H1 (cell line): ENCODE data around the gene NOXO1. TPM values are rescaled to one million over a fixed set of nuclear protein-coding genes. Genes with fewer than 3 reads are reported as not detected.

Experiments used
- CTCF ChIA-PET: fragments of 300-600 bp; sonication (Branson Sonifier 250); formaldehyde crosslinking; loops from one replicate; lab custom pipeline; 2021; ENCODE audit not compliant: partially characterized antibody; lab: Charles Lee
- POLR2A ChIA-PET: fragments of 300-600 bp; sonication (Branson Sonifier 250); formaldehyde crosslinking; loops from one replicate; lab custom pipeline; 2021; ENCODE audit warnings: inconsistent platforms; ENCODE audit not compliant: partially characterized antibody; lab: Charles Lee
- DNase-seq, 2 experiments: peaks; one replicate each; pipeline versions ENCODE4 v3.0.0 to v3.0.0-alpha.2; 2010 to 2022; ENCODE audit warnings: low spot score in 2 of 2, low read depth in 1 of 2, mixed read lengths in 1 of 2
- FAIRE-seq: peaks from 2 replicates; lab custom pipeline; 2011; peaks lifted over from hg19 to GRCh38; lab: Jason Lieb, UNC
- H2AFZ ChIP-seq: 2 replicates; pipeline ENCODE4 v1.8.1; 2012; ENCODE audit warnings: low read length, inconsistent platforms
- H2AK5ac ChIP-seq: 2 replicates; pipeline ENCODE4 v1.6.1; 2013; ENCODE audit warnings: low read depth, low read length
- H2BK120ac ChIP-seq: replicated peaks from 2 replicates; pipeline ENCODE3; 2013; ENCODE audit warnings: low read depth, low read length, inconsistent platforms
- H2BK12ac ChIP-seq: 2 replicates; pipeline ENCODE4 v1.6.1; 2013; ENCODE audit warnings: low read depth, low read length
- H2BK15ac ChIP-seq: 2 replicates; pipeline ENCODE4 v1.6.1; 2013; ENCODE audit warnings: low read length
- H2BK20ac ChIP-seq: 2 replicates; pipeline ENCODE4 v1.6.1; 2013; ENCODE audit warnings: low read length
- H2BK5ac ChIP-seq: 2 replicates; pipeline ENCODE4 v1.6.1; 2013; ENCODE audit warnings: low read depth, low read length
- H3K14ac ChIP-seq: 2 replicates; pipeline ENCODE4 v1.6.1; 2013; ENCODE audit warnings: inconsistent platforms; ENCODE audit not compliant: insufficient read length
- H3K18ac ChIP-seq: 2 replicates; pipeline ENCODE4 v1.6.1; 2013; ENCODE audit warnings: low read length; ENCODE audit errors: extremely low read depth
- H3K23ac ChIP-seq: 2 replicates; pipeline ENCODE4 v1.6.1; 2013; ENCODE audit warnings: inconsistent platforms; ENCODE audit not compliant: insufficient read length
- H3K23me2 ChIP-seq: 2 replicates; pipeline ENCODE4 v1.6.1; 2013; ENCODE audit warnings: low read depth, low read length
- H3K27ac ChIP-seq: 2 replicates; pipeline ENCODE4 v1.6.1; 2011; ENCODE audit warnings: low read depth, low read length, inconsistent platforms
- H3K27me3 ChIP-seq, 4 experiments: replicated peaks in 1 of 4; 1 replicate in 1 of 4; 2 replicates in 3 of 4; pipeline versions ENCODE4 v1.6.1 to v1.8.1; 2011 to 2013; ENCODE audit warnings: low read length in 3 of 4, mild to moderate bottlenecking in 3 of 4, inconsistent platforms in 2 of 4, mixed read lengths in 2 of 4, moderate library complexity in 1 of 4; ENCODE audit not compliant: control insufficient read depth in 3 of 4, insufficient read depth in 3 of 4; ENCODE audit errors: extremely low read depth in 1 of 4
- H3K36me3 ChIP-seq, 4 experiments: 2 replicates each; pipeline versions ENCODE4 v1.6.1 to v1.8.1; 2011 to 2013; ENCODE audit warnings: mild to moderate bottlenecking in 4 of 4, low read length in 3 of 4, moderate library complexity in 2 of 4, control low read depth in 1 of 4, inconsistent platforms in 1 of 4; ENCODE audit not compliant: insufficient read depth in 4 of 4, control insufficient read depth in 2 of 4
- H3K4ac ChIP-seq: replicated peaks from 2 replicates; pipeline ENCODE3; 2013; ENCODE audit warnings: low read length, low read depth, mixed read lengths, inconsistent platforms; ENCODE audit not compliant: insufficient read length
- H3K4me1 ChIP-seq, 4 experiments: replicated peaks in 1 of 4; 1 replicate in 1 of 4; 2 replicates in 3 of 4; pipeline versions ENCODE4 v1.6.1 to v1.8.1; 2011 to 2013; ENCODE audit warnings: low read length in 3 of 4, inconsistent platforms in 2 of 4, mixed read lengths in 1 of 4; ENCODE audit not compliant: insufficient read depth in 4 of 4, control insufficient read depth in 3 of 4
- H3K4me2 ChIP-seq, 2 experiments: 2 replicates each; pipeline versions ENCODE4 v1.6.1 to v1.8.1; 2011 to 2013; ENCODE audit warnings: low read depth in 2 of 2, low read length in 2 of 2, control low read depth in 1 of 2, inconsistent platforms in 1 of 2, mild to moderate bottlenecking in 1 of 2; ENCODE audit not compliant: insufficient read depth in 1 of 2
- H3K4me3 ChIP-seq, 4 experiments: fragments of 200-600, 300-600 bp in 1 of 4; sonication (generic), shearing (Covaris generic), sonication (Bioruptor Twin) in 1 of 4; 2 replicates each; pipeline versions ENCODE4 v1.5.1 to v1.8.1; 2011 to 2016; ENCODE audit warnings: low read length in 4 of 4, low read depth in 3 of 4, control low read depth in 2 of 4, inconsistent platforms in 2 of 4, mild to moderate bottlenecking in 2 of 4, mixed read lengths in 1 of 4, moderate library complexity in 1 of 4; ENCODE audit not compliant: insufficient read depth in 2 of 4; ENCODE audit errors: extremely low read depth in 1 of 4
- H3K56ac ChIP-seq: replicated peaks from 2 replicates; pipeline ENCODE3; 2013; ENCODE audit warnings: low read depth, mild to moderate bottlenecking, mixed read lengths, low read length, inconsistent platforms; ENCODE audit not compliant: insufficient read length
- H3K79me1 ChIP-seq: 2 replicates; pipeline ENCODE4 v1.6.1; 2013; ENCODE audit warnings: low read depth, low read length, control low read depth
- H3K79me2 ChIP-seq, 2 experiments: 2 replicates each; pipeline versions ENCODE4 v1.6.1 to v1.8.1; 2012 to 2013; ENCODE audit warnings: low read length in 2 of 2, mild to moderate bottlenecking in 2 of 2, inconsistent platforms in 1 of 2; ENCODE audit not compliant: insufficient read depth in 2 of 2, control insufficient read depth in 1 of 2
- H3K9ac ChIP-seq, 4 experiments: replicated peaks in 1 of 4; 1 replicate in 1 of 4; 2 replicates in 3 of 4; pipeline versions ENCODE4 v1.6.1 to v1.8.1; 2011 to 2013; ENCODE audit warnings: low read depth in 3 of 4, low read length in 3 of 4, control low read depth in 2 of 4, mild to moderate bottlenecking in 2 of 4, moderate library complexity in 2 of 4, inconsistent platforms in 1 of 4; ENCODE audit errors: extremely low read depth in 1 of 4
- H3K9me3 ChIP-seq, 2 experiments: 2 replicates each; pipeline versions ENCODE4 v1.6.1 to v1.8.1; 2012 to 2013; ENCODE audit warnings: mild to moderate bottlenecking in 2 of 2, moderate library complexity in 2 of 2, control low read depth in 1 of 2, inconsistent platforms in 1 of 2, low read depth in 1 of 2, low read length in 1 of 2, mixed read lengths in 1 of 2; ENCODE audit not compliant: insufficient read depth in 2 of 2
- H4K20me1 ChIP-seq, 2 experiments: replicated peaks in 1 of 2; 2 replicates each; pipeline versions ENCODE3 to v1.8.1; 2011 to 2013; ENCODE audit warnings: inconsistent platforms in 2 of 2, low read length in 2 of 2, mild to moderate bottlenecking in 1 of 2; ENCODE audit not compliant: insufficient read depth in 2 of 2, control insufficient read depth in 1 of 2
- H4K5ac ChIP-seq: 2 replicates; pipeline ENCODE4 v1.6.1; 2013; ENCODE audit warnings: low read length, low read depth, mixed read lengths, inconsistent platforms; ENCODE audit not compliant: insufficient read length
- H4K8ac ChIP-seq: 2 replicates; pipeline ENCODE4 v1.8.0; 2013; ENCODE audit warnings: mild to moderate bottlenecking, moderate library complexity, low read length, inconsistent platforms; ENCODE audit not compliant: insufficient read depth; ENCODE audit errors: extremely low read depth
- H4K91ac ChIP-seq: replicated peaks from 2 replicates; pipeline ENCODE3; 2013; ENCODE audit warnings: low read length, mixed read lengths, inconsistent platforms; ENCODE audit not compliant: insufficient read length
- CHD1 ChIP-seq: IDR thresholded peaks from 2 replicates; pipeline ENCODE4 v1.6.1; 2012; ENCODE audit warnings: low read depth, low read length, improper control_type of control experiment
- CREB1 ChIP-seq: IDR thresholded peaks from 2 replicates; pipeline ENCODE4 v1.6.1; 2012; ENCODE audit warnings: inconsistent platforms
- KDM1A ChIP-seq: fragments of 200-600, 300-600 bp; sonication (generic); IDR thresholded peaks from 2 replicates; pipeline ENCODE4 v1.7.1; 2016; ENCODE audit warnings: mild to moderate bottlenecking, low read length, borderline replicate concordance
- KDM5A ChIP-seq: fragments of 200-600 bp; IDR thresholded peaks from 2 replicates; pipeline ENCODE4 v1.7.1; 2012; ENCODE audit warnings: mild to moderate bottlenecking, low read length, inconsistent platforms, mixed read lengths
- NANOG ChIP-seq: IDR thresholded peaks from 2 replicates; pipeline ENCODE4 v1.6.1; 2011; ENCODE audit warnings: low read length, low read depth, mild to moderate bottlenecking, inconsistent platforms; ENCODE audit not compliant: insufficient read depth, poor library complexity, severe bottlenecking
- SIX5 ChIP-seq: IDR thresholded peaks from 2 replicates; pipeline ENCODE4 v1.6.1; 2011; ENCODE audit warnings: mild to moderate bottlenecking, low read depth, low read length
- WGBS, 2 experiments: shearing (Covaris generic) in 1 of 2; methylation state at CpG; one replicate each; pipeline versions ENCODE4 v1.1.6 to v1.1.7; 2013 to 2015; ENCODE audit warnings: low lambda C conversion rate in 2 of 2, mixed read lengths in 2 of 2, inconsistent platforms in 1 of 2, low coverage in 1 of 2, missing lambda C conversion rate in 1 of 2; ENCODE audit not compliant: insufficient replicate concordance in 2 of 2, insufficient coverage in 1 of 2, insufficient read length in 1 of 2; ENCODE audit errors: extremely low coverage in 1 of 2, missing lambda C conversion rate in 1 of 2; 5-methylcytosine and 5-hydroxymethylcytosine counted together
- polyA plus RNA-seq, 7 experiments: library from polyadenylated mRNA; depleted of rRNA in 3 of 7; stranded (reverse) in 5 of 7; unstranded in 2 of 7; fragments of >200 nt in 5 of 7; fragments of 200-250 nt in 2 of 7; gene quantifications; 1 replicate in 5 of 7; 2 replicates in 1 of 7; 4 replicates in 1 of 7; pipeline versions ENCODE4 v1.2.1 to v1.2.3, GENCODE V29; 2011 to 2013; ENCODE audit warnings: missing spikeins in 2 of 7, mixed read lengths in 2 of 7
- total RNA-seq: library from RNA; stranded (reverse); fragmentation: NEBNext Ultra II Directional; extraction: Animal tissue kit (Norgen Biotek cat#: 25700); gene quantifications from 2 replicates; pipeline ENCODE4 v1.2.1, GENCODE V29; 2021
- TF ChIP-seq, protein P1 (sequence below): IDR thresholded peaks from 2 replicates; pipeline ENCODE4 v1.6.1; 2012; ENCODE audit warnings: low read length, inconsistent platforms

Gene NOXO1
- total and polyA plus RNA-seq, 2 of the 8 experiments (the other 6 are each of a cell fraction or from before 2014, with no cell fraction given), result 1.3 to 2.5 TPM

- FAIRE-seq, result no peak
- CTCF ChIA-PET, result interaction anchor here (0.5 to 2.8 kb wide), 4 partner anchors 15 to 294 kb away, joined by 3 to 8 read pairs (median 4); no protein-coding TSS in a partner anchor
- POLR2A ChIA-PET, result interaction anchor here (2.6 to 28.2 kb wide), 3 partner anchors 20 to 157 kb away, joined by 7 to 736 read pairs (median 9); partner anchors contain the start of genes NDUFB10, RNF151, RPS2 and TBL3
- TF ChIP-seq CHD1, result no peak
- TF ChIP-seq, protein P1, sequence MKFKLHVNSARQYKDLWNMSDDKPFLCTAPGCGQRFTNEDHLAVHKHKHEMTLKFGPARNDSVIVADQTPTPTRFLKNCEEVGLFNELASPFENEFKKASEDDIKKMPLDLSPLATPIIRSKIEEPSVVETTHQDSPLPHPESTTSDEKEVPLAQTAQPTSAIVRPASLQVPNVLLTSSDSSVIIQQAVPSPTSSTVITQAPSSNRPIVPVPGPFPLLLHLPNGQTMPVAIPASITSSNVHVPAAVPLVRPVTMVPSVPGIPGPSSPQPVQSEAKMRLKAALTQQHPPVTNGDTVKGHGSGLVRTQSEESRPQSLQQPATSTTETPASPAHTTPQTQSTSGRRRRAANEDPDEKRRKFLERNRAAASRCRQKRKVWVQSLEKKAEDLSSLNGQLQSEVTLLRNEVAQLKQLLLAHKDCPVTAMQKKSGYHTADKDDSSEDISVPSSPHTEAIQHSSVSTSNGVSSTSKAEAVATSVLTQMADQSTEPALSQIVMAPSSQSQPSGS, result no peak
- no peak for TF ChIP-seq KDM1A
- no peak for TF ChIP-seq SIX5
- no peak for TF ChIP-seq KDM5A
- no peak for TF ChIP-seq CREB1
- no peak for TF ChIP-seq NANOG
Observed at GRCh38 chr16:1998360-1998835, 17.1 kb upstream of the NOXO1 start.

More at GRCh38 chr16:1998360-1998835, 17.1 kb upstream of the NOXO1 start:
- Histone ChIP-seq H2BK5ac (no peak overlapping the region), H3K4ac (no peak overlapping the region), H4K20me1 (peaks cover 14 to 29% of the 10 kb centered on the region in 2 experiments), H3K56ac (no peak overlapping the region), H2BK20ac (no peak overlapping the region), H2BK12ac (no peak overlapping the region), H3K9me3 (no peaks in the 10 kb centered on the region), H2BK120ac (no peak overlapping the region), H3K23me2 (no peaks in the 10 kb centered on the region), H3K4me1 (peaks cover 0 to 2% (median under 1%) of the 10 kb centered on the region in 4 experiments; a peak in 3 of 7 replicates), H3K36me3 (peaks cover 24 to 52% (median 42%) of the 10 kb centered on the region in 4 experiments), H4K8ac (no peak overlapping the region), H3K27me3 (peaks cover 0 to under 1% (median 0%) of the 10 kb centered on the region in 4 experiments; a peak in 1 of 7 replicates), H3K4me3 (no peak overlapping the region), H3K9ac (no peak overlapping the region), H2BK15ac (no peak overlapping the region), H3K18ac (no peak overlapping the region), H3K79me2 (peaks cover 0 to 5% of the 10 kb centered on the region in 2 experiments; a peak in 1 of 4 replicates), H4K91ac (no peak overlapping the region), H3K14ac (no peak overlapping the region), H4K5ac (no peak overlapping the region), H2AFZ (no peak overlapping the region), H3K79me1 (no peaks in the 10 kb centered on the region), H3K23ac (no peak overlapping the region), H2AK5ac (no peak overlapping the region), H3K4me2 (no peak overlapping the region), H3K27ac (no peak overlapping the region)
- 92% methylated on average over 24 of the region's 27 CpGs; no CpG with 5 or more reads in 1 of the 2 experiments for WGBS, 2 experiments
- DNase-seq, result no peak
